Head of caudate nucleus (tissue), 42 donors: Measurements from ENCODE around the gene FAM186B.
A peak's percentile ranks its signal among the peaks of the same experiment; 100 is the strongest.
"Not testable (repeated sequence)": the region's sequence is repeated elsewhere in the genome, so short reads cannot be mapped to it uniquely, and the experiment has no call there.

Experiments used
- DNase-seq, 42 donors: peaks; one replicate each; pipeline versions ENCODE4 v3.0.0 to v3.0.0-alpha.2; 2020 to 2021; ENCODE audit warnings: mixed read lengths in 7 of 42
- intact Hi-C: fragments of 100-400 bp; cut with DNase I; formaldehyde crosslinking; loops from one replicate; pipeline ENCODE4 v1.15.0; 2022

FAM186B gene

GRCh38 chr12:49618576-49618975, 13.1 kb upstream of the FAM186B start:
- intact Hi-C loops: no loop called here
- DNase-seq: no peak

GRCh38 chr12:49616533-49617219, 11.2 kb upstream of the FAM186B start:
- no peak for DNase-seq
- intact Hi-C loops: no loop called here

GRCh38 chr12:49615725-49616124, 10.3 kb upstream of the FAM186B start:
- intact Hi-C loops: no loop called here
- no peak for DNase-seq

- intact Hi-C loops: no loop called here
- DNase-seq: no peak
Observed at GRCh38 chr12:49612210-49612609, 6.8 kb upstream of the FAM186B start.

- DNase-seq, intact Hi-C loops: not testable (repeated sequence)
Observed at GRCh38 chr12:49610785-49611184, 5.3 kb upstream of the FAM186B start.

GRCh38 chr12:49609875-49610154, 4.4 kb upstream of the FAM186B start:
- intact Hi-C loops: no loop called here
- no peak for DNase-seq

- DNase-seq: no peak
- intact Hi-C loops: no loop called here
Observed at GRCh38 chr12:49609059-49609874, 3.8 kb upstream of the FAM186B start.

GRCh38 chr12:49604856-49605255, 583 bp downstream of the FAM186B start:
- intact Hi-C loops: no loop called here
- no peak for DNase-seq

GRCh38 chr12:49603721-49604120, 1.7 kb downstream of the FAM186B start:
- intact Hi-C loops: no loop called here
- DNase-seq: no peak

GRCh38 chr12:49599961-49600360, 5.5 kb downstream of the FAM186B start:
- no peak for DNase-seq
- intact Hi-C loops: no loop called here

- no peak for DNase-seq
Observed at GRCh38 chr12:49598527-49598926, 6.9 kb downstream of the FAM186B start.

GRCh38 chr12:49588721-49589516, 16.5 kb downstream of the FAM186B start:
- intact Hi-C loops: no loop called here
- peak in 17 of 42 donors; percentile 16 to 59 (median 33) for DNase-seq

More at GRCh38 chr12:49598527-49598926, 6.9 kb downstream of the FAM186B start:
- intact Hi-C loops: no loop called here

- DNase-seq: no peak
- intact Hi-C loops: no loop called here
Observed at GRCh38 chr12:49588281-49588680, 17.2 kb downstream of the FAM186B start.

- intact Hi-C loops: no loop called here
- no peak for DNase-seq
Observed at GRCh38 chr12:49587174-49587908, 18.1 kb downstream of the FAM186B start.

- intact Hi-C loops: no loop called here
Observed at GRCh38 chr12:49585477-49586459, 19.7 kb downstream of the FAM186B start.

GRCh38 chr12:49584591-49584990, 20.8 kb downstream of the FAM186B start:
- intact Hi-C loops: no loop called here
- DNase-seq: no peak

More at GRCh38 chr12:49585477-49586459, 19.7 kb downstream of the FAM186B start:
- peak in 29 of 42 donors; percentile 11 to 78 (median 42) for DNase-seq

GRCh38 chr12:49583366-49584094, 21.9 kb downstream of the FAM186B start:
- intact Hi-C loops: no loop called here
- peak in 26 of 42 donors; percentile 14 to 68 (median 32) for DNase-seq
